Peyer's patch (tissue), 4 donors: ENCODE results near the gene RASA3. TPM values are rescaled to one million over a fixed set of nuclear protein-coding genes. Genes with fewer than 3 reads are reported as not detected.

Source experiments
- DNase-seq, 3 donors: peaks; one replicate each; pipeline ENCODE4 v3.0.0-alpha.2; 2017 to 2019
- H3K27ac ChIP-seq, 4 donors: fragments of 200-600 bp; sonication (generic); one replicate each; pipeline ENCODE4 v1.5.1; 2016 to 2019
- H3K27me3 ChIP-seq, 2 donors: fragments of 200-600 bp; sonication (generic); one replicate each; pipeline ENCODE4 v1.5.1; 2019
- H3K36me3 ChIP-seq, 3 donors: fragments of 200-600 bp; sonication (generic); one replicate each; pipeline ENCODE4 v1.5.1; 2016 to 2019
- H3K4me1 ChIP-seq, 4 donors: fragments of 200-600 bp; sonication (generic); one replicate each; pipeline ENCODE4 v1.5.1; 2016 to 2019
- H3K4me3 ChIP-seq, 4 donors: fragments of 200-600 bp; sonication (generic); 1 replicate in 3 of 4; 2 replicates in 1 of 4; pipeline ENCODE4 v1.5.1; 2016 to 2019; ENCODE audit warnings: mild to moderate bottlenecking in 1 of 4
- H3K9me3 ChIP-seq, 4 donors: fragments of 200-600 bp; sonication (generic); one replicate each; pipeline ENCODE4 v1.5.1; 2016 to 2019; ENCODE audit warnings: mild to moderate bottlenecking in 1 of 4
- POLR2A ChIP-seq, 2 donors: fragments of 450-650 bp; IDR thresholded peaks; one replicate each; pipeline ENCODE4 v1.5.1; 2017; ENCODE audit warnings: antibody characterized with exemption in 2 of 2, mild to moderate bottlenecking in 2 of 2, moderate library complexity in 2 of 2
- total RNA-seq, 4 donors: library from RNA; depleted of rRNA; stranded (reverse); fragments of >200 nt; gene quantifications; one replicate each; pipeline ENCODE4 v1.1.0, GENCODE V29; 2016
- TF ChIP-seq, protein P1 (sequence below), 6 experiments: fragments of 450-650 bp in 4 of 6; fragments of 200-600 bp in 2 of 6; sonication (generic) in 1 of 6; IDR thresholded peaks; one replicate each; pipeline ENCODE4 v1.5.1; 2017 to 2019; ENCODE audit warnings: antibody characterized with exemption in 6 of 6, mild to moderate bottlenecking in 3 of 6, moderate library complexity in 1 of 6

RASA3 gene
- total RNA-seq, 4 donors from 2014 or later: 3.5 to 41.3 (median 6.9) TPM

- no peak for DNase-seq
- peak overlapping the region; percentile 79 to 89 (median 88) for H3K27ac ChIP-seq
- H3K27me3 ChIP-seq: no peaks in the 10 kb centered on the region
- H3K4me1 ChIP-seq: peaks cover 3 to 48% (median 28%) of the 10 kb centered on the region in 4 donors
- TF ChIP-seq, protein P1, sequence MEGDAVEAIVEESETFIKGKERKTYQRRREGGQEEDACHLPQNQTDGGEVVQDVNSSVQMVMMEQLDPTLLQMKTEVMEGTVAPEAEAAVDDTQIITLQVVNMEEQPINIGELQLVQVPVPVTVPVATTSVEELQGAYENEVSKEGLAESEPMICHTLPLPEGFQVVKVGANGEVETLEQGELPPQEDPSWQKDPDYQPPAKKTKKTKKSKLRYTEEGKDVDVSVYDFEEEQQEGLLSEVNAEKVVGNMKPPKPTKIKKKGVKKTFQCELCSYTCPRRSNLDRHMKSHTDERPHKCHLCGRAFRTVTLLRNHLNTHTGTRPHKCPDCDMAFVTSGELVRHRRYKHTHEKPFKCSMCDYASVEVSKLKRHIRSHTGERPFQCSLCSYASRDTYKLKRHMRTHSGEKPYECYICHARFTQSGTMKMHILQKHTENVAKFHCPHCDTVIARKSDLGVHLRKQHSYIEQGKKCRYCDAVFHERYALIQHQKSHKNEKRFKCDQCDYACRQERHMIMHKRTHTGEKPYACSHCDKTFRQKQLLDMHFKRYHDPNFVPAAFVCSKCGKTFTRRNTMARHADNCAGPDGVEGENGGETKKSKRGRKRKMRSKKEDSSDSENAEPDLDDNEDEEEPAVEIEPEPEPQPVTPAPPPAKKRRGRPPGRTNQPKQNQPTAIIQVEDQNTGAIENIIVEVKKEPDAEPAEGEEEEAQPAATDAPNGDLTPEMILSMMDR (IDR thresholded peaks at IDR 0.05): no peak
- no peak for TF ChIP-seq POLR2A (IDR thresholded peaks at IDR 0.05)
- H3K36me3 ChIP-seq: no peaks in the 10 kb centered on the region
- no peaks in the 10 kb centered on the region for H3K9me3 ChIP-seq
- peak overlapping the region; percentile 64 to 90 (median 78) for H3K4me3 ChIP-seq
Observed at GRCh38 chr13:114130131-114130836, 2.1 kb downstream of the RASA3 start.

GRCh38 chr13:114129649-114130062, 2.8 kb downstream of the RASA3 start:
- peaks cover 3 to 48% (median 29%) of the 10 kb centered on the region in 4 donors for H3K4me1 ChIP-seq
- H3K36me3 ChIP-seq: no peaks in the 10 kb centered on the region
- H3K27me3 ChIP-seq: no peaks in the 10 kb centered on the region
- peak overlapping the region; percentile 79 to 89 (median 88) for H3K27ac ChIP-seq
- H3K4me3 ChIP-seq: no peak overlapping the region
- DNase-seq: no peak
- no peaks in the 10 kb centered on the region for H3K9me3 ChIP-seq
- TF ChIP-seq, protein P1 (IDR thresholded peaks at IDR 0.05): no peak
- TF ChIP-seq POLR2A (IDR thresholded peaks at IDR 0.05): no peak

DNA sequence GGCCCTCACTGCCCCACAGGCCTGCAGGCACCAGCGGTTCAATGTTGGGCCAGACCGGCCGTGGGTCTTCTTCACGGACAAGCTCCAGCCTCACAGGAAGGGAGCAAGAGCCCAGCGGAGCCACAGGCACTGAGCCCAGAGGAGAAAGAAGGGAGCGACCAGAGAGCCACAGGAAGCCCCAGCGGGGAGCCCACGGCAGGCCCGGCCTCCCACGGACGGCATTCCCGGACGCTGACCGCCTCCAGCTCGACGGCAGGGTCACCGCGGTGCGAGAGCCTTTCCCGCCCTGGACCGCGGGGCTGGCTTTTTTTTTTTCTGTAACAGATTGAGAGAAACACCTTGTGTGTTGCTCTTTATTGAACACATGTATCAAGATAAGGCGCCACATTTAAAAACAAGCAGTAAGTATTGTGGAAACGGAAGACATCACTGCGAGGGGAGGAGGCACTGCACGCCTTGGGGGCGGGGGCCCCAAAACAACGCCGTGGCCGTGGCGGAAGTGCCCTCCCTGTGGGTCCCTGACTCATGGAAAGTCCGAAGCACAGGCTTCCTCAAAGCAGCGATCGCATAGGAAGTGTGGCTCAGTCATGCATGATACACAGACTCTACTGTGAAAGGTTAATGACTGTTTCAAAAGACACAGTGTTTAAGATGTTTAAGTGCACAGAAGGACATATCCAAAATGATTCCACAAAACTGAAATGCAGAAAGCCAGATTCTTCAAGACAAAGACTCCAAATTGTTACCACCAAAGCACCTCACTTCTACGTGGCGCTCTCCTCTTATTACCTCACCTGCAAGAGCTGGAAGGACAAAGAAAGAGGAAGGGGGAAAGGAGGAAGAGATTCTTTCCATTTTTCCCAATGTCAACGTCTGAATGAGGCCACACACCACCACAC, 3.5 kb downstream of the RASA3 start:
- peaks cover 3 to 48% (median 27%) of the 10 kb centered on the region in 4 donors for H3K4me1 ChIP-seq
- H3K27ac ChIP-seq: peak overlapping the region; percentile 79 to 89 (median 88)
- H3K27me3 ChIP-seq: no peaks in the 10 kb centered on the region
- peak overlapping the region in 3 of 4 donors; percentile 25 to 37 (median 32) for H3K4me3 ChIP-seq
- peak in 1 of 2 donors; percentile 12 for TF ChIP-seq POLR2A (IDR thresholded peaks at IDR 0.05)
- TF ChIP-seq, protein P1 (IDR thresholded peaks at IDR 0.05): no peak
- peak in 2 of 3 donors; percentile 90 to 94 for DNase-seq
- no peaks in the 10 kb centered on the region for H3K9me3 ChIP-seq
- no peaks in the 10 kb centered on the region for H3K36me3 ChIP-seq

DNA sequence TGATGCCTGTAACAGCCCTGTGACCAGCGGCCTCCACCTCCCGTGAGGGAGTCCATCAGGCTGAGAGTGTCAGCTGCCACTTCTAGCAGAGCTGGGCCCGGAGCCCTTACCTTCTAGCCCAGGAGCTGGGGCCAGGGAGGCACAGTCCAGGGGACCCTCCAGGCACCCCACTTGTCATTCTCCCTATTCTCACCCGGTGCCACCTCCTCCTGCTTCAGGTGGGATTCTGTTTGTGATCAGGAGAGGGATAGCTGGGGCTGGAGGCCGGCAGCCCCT, 4.1 kb downstream of the RASA3 start:
- peaks cover 3 to 48% (median 27%) of the 10 kb centered on the region in 4 donors for H3K4me1 ChIP-seq
- peak overlapping the region; percentile 64 to 89 (median 83) for H3K27ac ChIP-seq
- H3K27me3 ChIP-seq: no peaks in the 10 kb centered on the region
- TF ChIP-seq POLR2A (IDR thresholded peaks at IDR 0.05): no peak
- TF ChIP-seq, protein P1 (IDR thresholded peaks at IDR 0.05): no peak
- peak overlapping the region in 3 of 4 donors; percentile 25 to 37 (median 32) for H3K4me3 ChIP-seq
- DNase-seq: no peak
- H3K9me3 ChIP-seq: no peaks in the 10 kb centered on the region
- H3K36me3 ChIP-seq: no peaks in the 10 kb centered on the region

- peak overlapping the region; percentile 64 to 89 (median 83) for H3K27ac ChIP-seq
Observed at GRCh38 chr13:114127473-114128347, 4.7 kb downstream of the RASA3 start.

More at GRCh38 chr13:114127473-114128347, 4.7 kb downstream of the RASA3 start:
- Histone ChIP-seq H3K4me1 (peaks cover 3 to 48% (median 27%) of the 10 kb centered on the region in 4 donors), H3K27me3 (no peaks in the 10 kb centered on the region), H3K4me3 (no peak overlapping the region), H3K9me3 (no peaks in the 10 kb centered on the region), H3K36me3 (no peaks in the 10 kb centered on the region)
- no peak for TF ChIP-seq POLR2A (IDR thresholded peaks at IDR 0.05)
- TF ChIP-seq, protein P1 (IDR thresholded peaks at IDR 0.05): no peak
- DNase-seq: no peak
